GM23248 (cell line): Measurements from ENCODE around the gene NME4.

Experiments
- EZH2 ChIP-seq: fragments of 200-600 bp; sonication (generic); IDR thresholded peaks from 2 replicates; pipeline ENCODE4 v1.6.1; 2018; ENCODE audit warnings: antibody characterized with exemption, mild to moderate bottlenecking; ENCODE audit not compliant: insufficient read depth, poor library complexity, severe bottlenecking
- EZH2phosphoT487 ChIP-seq: fragments of 200-600 bp; sonication (generic); IDR thresholded peaks from 2 replicates; pipeline ENCODE4 v1.6.1; 2018; ENCODE audit warnings: antibody characterized with exemption, moderate library complexity, mild to moderate bottlenecking, low read depth; ENCODE audit not compliant: insufficient read depth

- no peak for TF ChIP-seq EZH2
- no peak for TF ChIP-seq EZH2phosphoT487
Observed at GRCh38 chr16:407253-407652, 10.3 kb downstream of the NME4 start.
